ENCODE results near the gene CEACAM16. TPM values are rescaled to one million over a fixed set of nuclear protein-coding genes. Genes with fewer than 3 reads are reported as not detected.

The CEACAM16 gene
- total RNA-seq, 1 donor from 2014 or later = not detected

DNA sequence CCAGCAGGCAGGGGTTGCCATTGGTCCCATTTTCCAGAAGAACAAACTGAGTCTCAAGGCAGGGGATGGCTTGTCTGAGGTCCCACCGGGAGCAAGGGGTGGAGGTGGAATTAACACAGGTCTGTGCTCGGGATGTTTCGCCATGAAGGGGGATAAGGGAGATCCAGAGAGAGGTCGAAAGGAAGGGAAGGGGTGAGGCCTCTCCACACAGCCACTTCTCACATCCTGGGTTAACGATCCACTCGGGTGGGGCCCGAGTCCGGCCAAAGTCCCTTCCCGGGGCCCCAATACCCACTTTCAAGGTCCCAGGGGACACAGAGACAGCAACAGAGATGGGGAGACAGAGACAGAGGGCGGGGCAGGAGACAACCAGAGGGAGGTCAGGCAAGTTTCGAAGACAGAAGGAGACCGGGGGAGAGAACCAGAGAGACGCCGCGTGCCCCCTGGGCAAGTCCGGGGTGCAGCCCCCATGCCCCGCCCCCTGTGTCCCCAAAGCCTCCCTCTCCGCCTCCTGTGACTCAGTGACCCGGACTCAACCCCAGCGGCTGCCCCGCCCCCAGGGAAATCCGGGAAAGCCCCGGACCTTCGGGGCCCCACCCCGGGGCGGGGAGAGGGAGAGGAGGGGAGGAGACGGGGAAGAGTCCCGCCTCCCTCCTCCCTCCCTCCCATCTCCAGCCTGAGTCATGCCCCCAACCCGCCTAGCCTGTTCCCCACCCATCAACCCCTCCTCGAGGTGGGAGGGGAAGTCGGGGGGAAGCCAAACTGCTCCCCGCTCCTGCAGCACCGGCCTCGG, 48.2 kb downstream of the CEACAM16 start:
- TF ChIP-seq, protein P1, sequence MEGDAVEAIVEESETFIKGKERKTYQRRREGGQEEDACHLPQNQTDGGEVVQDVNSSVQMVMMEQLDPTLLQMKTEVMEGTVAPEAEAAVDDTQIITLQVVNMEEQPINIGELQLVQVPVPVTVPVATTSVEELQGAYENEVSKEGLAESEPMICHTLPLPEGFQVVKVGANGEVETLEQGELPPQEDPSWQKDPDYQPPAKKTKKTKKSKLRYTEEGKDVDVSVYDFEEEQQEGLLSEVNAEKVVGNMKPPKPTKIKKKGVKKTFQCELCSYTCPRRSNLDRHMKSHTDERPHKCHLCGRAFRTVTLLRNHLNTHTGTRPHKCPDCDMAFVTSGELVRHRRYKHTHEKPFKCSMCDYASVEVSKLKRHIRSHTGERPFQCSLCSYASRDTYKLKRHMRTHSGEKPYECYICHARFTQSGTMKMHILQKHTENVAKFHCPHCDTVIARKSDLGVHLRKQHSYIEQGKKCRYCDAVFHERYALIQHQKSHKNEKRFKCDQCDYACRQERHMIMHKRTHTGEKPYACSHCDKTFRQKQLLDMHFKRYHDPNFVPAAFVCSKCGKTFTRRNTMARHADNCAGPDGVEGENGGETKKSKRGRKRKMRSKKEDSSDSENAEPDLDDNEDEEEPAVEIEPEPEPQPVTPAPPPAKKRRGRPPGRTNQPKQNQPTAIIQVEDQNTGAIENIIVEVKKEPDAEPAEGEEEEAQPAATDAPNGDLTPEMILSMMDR (IDR thresholded peaks at IDR 0.05; ENCODE audit: unreplicated experiment) = no peak
- DNase-seq (ENCODE audit: low spot score) = peak; percentile 59
- Mint-ChIP-seq H3K4me1 (ENCODE audit: unreplicated experiment) (peaks cover 10% of the 10 kb centered on the region), H3K9me3 (ENCODE audit: unreplicated experiment) (no peaks in the 10 kb centered on the region), H3K27ac (ENCODE audit: unreplicated experiment) (no peak overlapping the region), H3K4me3 (ENCODE audit: unreplicated experiment) (peak overlapping the region; percentile 86), H3K27me3 (ENCODE audit: unreplicated experiment) (peaks cover 42% of the 10 kb centered on the region), H3K36me3 (ENCODE audit: low read depth, unreplicated experiment) (peaks cover 4% of the 10 kb centered on the region)

DNA sequence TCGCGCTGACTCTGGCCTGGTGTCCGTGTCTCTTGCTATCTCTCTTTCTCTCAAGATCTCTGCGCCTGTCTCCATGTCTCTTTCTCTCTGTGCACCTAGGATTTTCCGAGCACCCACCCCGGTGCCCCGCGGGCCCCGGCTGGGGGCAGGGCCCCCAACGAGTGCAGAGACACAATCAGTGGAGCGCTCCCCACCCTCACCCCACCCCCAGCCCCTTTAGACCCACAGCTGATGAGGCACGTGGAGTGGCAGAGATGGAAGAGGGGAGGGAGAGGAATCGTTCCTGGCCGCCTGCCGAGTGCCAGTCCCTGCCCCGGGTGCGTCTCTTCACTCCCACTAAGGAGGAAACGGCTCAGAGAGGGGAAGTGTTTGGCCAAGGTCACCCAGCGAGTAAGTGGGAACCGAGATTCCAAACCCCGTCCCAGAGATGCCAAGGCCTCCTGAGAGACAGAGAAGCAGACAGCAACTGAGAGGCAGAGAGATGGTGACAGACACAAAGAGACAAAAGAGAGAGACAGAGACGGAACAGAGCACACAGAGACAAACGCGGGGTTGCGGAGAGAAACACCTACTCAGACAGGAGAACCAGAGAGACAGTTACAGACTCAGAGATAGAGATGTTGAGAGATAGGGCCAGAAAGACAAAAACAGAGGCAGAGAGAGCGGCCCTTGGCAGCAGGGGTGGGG, 48.9 kb downstream of the CEACAM16 start:
- peak overlapping the region; percentile 91 for H3K4me3 Mint-ChIP-seq (ENCODE audit: unreplicated experiment)
- H3K4me1 Mint-ChIP-seq (ENCODE audit: unreplicated experiment) = peaks cover 7% of the 10 kb centered on the region
- no peaks in the 10 kb centered on the region for H3K9me3 Mint-ChIP-seq (ENCODE audit: unreplicated experiment)
- TF ChIP-seq, protein P1 (IDR thresholded peaks at IDR 0.05; ENCODE audit: unreplicated experiment) = no peak
- peaks cover 44% of the 10 kb centered on the region for H3K27me3 Mint-ChIP-seq (ENCODE audit: unreplicated experiment)
- H3K36me3 Mint-ChIP-seq (ENCODE audit: low read depth, unreplicated experiment) = peaks cover 4% of the 10 kb centered on the region
- peak; percentile 25 for DNase-seq (ENCODE audit: low spot score)
- H3K27ac Mint-ChIP-seq (ENCODE audit: unreplicated experiment) = peak overlapping the region; percentile 7

DNA sequence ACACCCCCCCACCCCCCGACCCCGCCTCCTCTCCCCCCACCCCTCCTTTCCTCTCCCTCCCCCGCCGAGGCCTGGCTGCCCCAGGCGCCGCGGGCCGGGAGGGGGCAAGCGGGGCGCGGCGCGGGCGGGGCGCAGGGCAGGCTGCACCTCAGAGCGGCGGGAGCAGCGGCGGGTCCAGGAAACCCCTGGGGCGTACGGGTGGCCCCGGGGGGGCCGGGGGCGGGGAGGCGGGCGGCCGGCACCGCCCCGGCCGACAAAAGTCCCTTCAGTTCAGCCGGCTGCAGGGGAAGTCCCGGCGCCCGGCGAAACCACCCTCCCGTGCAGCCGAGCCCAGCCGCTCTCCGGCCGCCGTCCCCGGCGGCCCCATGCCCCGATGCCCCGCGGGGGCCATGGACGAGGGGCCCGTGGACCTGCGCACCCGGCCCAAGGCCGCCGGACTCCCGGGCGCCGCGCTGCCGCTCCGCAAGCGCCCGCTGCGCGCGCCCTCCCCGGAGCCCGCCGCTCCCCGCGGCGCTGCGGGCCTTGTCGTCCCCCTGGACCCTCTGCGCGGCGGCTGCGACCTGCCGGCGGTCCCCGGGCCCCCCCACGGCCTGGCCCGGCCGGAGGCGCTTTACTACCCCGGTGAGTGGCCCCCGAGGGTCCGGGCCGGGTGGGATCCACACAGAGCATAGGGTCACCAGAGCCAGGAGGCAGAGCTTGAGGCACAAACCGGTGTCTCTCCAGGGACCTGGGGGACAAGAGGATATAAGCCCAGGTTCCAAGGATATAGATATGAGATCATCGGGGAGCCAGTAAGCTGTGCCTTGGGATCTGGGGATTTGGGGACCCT, 49.7 kb downstream of the CEACAM16 start, which contains the start of gene BCL3:
Gene BCL3, plus strand, starts transcription at position 283 of the 829 bp plus-strand sequence. Its CDS starts 83 bp downstream, at position 366.
- no peak for DNase-seq (ENCODE audit: low spot score)
- H3K9me3 Mint-ChIP-seq (ENCODE audit: unreplicated experiment) = no peaks in the 10 kb centered on the region
- H3K27me3 Mint-ChIP-seq (ENCODE audit: unreplicated experiment) = peaks cover 48% of the 10 kb centered on the region
- TF ChIP-seq, protein P1 (IDR thresholded peaks at IDR 0.05; ENCODE audit: unreplicated experiment) = no peak
- peaks cover 5% of the 10 kb centered on the region for H3K4me1 Mint-ChIP-seq (ENCODE audit: unreplicated experiment)
- peak within 1 kb of the TSS; percentile 61 for H3K27ac Mint-ChIP-seq (ENCODE audit: unreplicated experiment)
- peak within 1 kb of the TSS; percentile 91 for H3K4me3 Mint-ChIP-seq (ENCODE audit: unreplicated experiment)
- peaks cover 4% of the 10 kb centered on the region for H3K36me3 Mint-ChIP-seq (ENCODE audit: low read depth, unreplicated experiment)

DNA sequence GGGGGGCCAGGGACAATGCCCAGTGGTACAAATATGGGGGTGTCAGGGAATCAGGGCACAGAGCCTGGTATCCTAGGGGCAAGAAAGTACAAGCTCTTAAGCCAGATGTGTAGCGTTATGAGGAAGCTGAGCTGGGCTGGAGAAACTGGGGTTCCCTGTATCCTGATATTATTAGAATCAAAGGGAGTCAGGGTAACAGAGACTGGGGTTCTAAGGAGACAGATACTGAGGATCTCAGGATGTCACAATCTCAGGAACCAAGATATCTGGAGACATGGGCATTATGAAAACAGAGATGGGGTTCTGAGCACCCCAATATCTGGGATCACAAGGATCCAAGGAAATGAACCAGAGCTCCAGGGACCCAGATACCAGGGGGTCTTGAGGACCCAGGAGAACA, 50.3 kb downstream of the CEACAM16 start:
- H3K9me3 Mint-ChIP-seq (ENCODE audit: unreplicated experiment) = no peaks in the 10 kb centered on the region
- TF ChIP-seq, protein P1 (IDR thresholded peaks at IDR 0.05; ENCODE audit: unreplicated experiment) = no peak
- peaks cover 50% of the 10 kb centered on the region for H3K27me3 Mint-ChIP-seq (ENCODE audit: unreplicated experiment)
- H3K27ac Mint-ChIP-seq (ENCODE audit: unreplicated experiment) = peak overlapping the region; percentile 61
- no peak overlapping the region for H3K4me3 Mint-ChIP-seq (ENCODE audit: unreplicated experiment)
- H3K36me3 Mint-ChIP-seq (ENCODE audit: low read depth, unreplicated experiment) = peaks cover 4% of the 10 kb centered on the region
- no peak for DNase-seq (ENCODE audit: low spot score)
- H3K4me1 Mint-ChIP-seq (ENCODE audit: unreplicated experiment) = peaks cover 9% of the 10 kb centered on the region

Data from endothelial cell (in vitro differentiated cells).